Fibroblast of the conjunctiva (primary cell): ENCODE results near the gene BTBD9.

Source experiments
- DNase-seq: peaks from one replicate; pipeline ENCODE4 v3.0.0-alpha.2; 2010; ENCODE audit warnings: low read depth

The BTBD9 gene

DNA sequence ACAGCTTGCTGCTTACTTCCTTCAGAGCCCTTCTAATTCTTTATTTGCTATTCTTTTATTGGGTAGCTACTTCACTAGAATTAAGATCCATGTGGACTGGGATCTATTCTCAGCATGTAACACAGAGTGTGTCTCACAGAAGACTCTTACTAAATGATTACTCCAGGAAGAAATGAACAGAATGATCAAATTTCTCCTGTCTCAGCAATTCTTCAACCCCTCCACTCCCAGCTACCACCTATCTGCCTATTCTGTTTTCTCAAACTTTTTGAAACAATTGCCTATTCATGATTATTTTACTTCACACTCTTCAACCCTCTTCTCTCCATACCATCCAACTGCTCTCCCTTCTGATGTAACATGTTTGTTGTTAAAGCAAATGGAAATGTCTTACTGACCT lies 132.6 kb downstream of the BTBD9 start:
- DNase-seq, result no peak

DNA sequence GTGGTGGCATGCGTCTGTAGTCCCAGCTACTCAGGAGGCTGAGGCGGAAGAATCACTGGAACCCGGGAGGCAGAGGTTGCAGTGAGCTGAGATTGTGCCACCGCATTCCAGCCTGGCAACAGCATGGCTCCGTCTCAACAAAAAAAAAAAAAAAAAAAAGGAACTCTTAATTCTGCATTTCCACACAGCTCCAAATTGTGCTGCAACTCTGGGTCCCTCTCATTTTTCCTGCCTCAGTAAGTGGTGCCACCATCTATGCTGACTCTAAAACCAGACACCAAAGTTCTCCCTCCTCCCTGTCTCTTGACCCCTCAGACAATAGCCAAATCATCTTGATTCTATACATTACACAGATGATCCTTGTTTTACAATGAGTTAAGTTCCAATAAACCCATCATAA lies 133.9 kb downstream of the BTBD9 start:
- no peak for DNase-seq

DNA sequence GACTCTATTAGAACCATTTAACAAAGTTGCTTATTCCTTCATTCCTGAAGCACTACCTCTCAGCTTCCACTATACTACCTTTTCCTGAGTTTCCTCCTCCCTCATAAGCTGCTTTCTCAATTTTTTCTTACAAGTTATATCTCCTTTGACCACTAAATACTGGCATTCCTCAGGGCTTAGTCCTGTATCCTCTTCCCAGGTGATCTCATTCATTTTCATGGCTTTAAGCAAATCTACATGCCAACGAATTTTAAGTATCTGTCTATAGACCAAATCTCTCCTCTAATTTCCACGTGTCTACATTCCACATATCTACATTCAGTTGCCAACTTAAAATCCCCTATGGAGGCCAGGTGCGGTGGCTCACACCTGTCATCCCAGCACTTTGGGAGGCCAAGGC lies 134.7 kb downstream of the BTBD9 start:
- DNase-seq, result no peak

DNA sequence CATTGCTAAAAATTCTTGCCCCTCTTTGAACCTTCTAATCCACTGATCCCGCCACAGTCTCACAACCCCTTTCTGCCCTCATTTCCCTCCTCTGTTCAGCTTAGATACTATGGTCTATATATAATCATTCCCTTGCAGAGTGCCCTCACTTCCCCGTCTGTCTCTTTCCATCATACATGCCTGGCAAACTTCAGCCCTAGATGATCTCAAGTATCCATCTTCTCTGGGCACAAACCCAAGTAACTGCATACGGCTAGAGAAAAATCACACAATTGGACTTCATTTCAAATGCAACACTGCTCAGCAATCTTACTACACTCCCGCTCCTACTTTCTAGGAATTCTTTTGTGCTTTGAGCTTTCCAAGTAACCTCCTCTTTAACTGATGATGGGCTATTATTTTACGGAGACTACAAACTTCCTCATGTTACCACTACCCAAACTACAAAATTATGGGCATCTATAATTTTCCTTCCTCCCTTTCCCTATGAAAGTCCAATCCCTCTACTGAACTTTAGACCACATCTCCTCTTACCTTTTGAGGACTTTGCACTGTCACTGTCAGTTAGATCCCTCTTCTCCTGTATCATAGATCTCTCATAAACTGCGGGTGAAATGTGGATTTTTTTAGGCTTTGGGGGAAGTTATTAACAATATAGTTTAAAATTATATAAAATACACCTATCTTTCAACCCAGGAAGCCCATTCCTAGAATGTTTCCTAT lies 135.6 kb downstream of the BTBD9 start:
- no peak for DNase-seq

DNA sequence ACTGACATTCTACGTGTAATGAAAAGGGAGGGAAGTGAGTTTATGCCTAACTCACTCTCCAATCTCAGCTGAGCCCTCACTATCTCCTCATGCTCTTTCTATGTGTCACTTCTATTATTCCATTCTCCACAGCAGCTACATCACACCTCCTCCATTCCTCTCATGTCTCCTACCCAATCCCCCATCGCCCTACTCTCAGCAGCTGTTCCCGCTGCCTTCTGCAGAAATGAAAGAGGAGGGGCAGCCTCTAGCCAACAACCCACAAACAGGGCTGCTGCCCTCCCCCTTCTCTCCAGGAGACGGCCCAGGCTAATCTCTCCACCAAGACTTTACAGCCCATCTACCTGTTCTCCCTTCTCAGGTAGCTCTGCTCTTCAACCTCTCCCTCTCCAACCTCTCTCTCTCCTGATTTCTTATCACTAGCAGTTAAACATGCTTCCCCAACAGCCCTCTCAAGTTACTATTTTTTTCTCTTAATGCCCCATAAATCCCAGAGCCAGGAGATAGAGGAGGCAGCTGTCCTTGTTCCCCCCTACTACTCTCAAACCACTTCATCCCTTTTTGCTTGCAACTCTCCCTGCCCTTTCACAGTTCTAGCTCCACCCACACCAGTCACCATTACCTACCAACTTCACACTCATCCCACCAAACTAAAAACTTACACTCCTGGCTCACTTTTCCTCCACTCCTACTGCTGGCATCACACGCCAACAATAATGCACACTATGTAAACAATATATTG lies 136.5 kb downstream of the BTBD9 start:
- DNase-seq, result no peak

DNA sequence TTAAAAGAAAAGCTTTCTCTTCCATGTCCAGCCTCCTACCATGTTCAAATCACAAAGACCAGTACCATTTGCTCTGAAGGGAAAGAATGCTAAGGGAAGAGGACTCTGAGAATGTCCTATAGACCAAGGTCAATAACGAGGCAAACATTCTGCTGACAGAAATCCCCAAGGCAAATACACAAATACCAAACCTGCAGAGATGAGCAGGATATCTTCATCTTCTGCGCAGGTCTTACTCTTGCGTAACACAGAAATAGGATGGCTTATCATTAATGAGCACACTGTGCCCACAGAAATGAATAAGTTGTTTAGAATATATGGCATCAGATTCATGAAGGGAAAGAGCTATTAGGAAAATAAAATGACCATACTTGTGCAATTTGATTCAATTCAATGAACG lies 137.3 kb downstream of the BTBD9 start:
- no peak for DNase-seq

DNA sequence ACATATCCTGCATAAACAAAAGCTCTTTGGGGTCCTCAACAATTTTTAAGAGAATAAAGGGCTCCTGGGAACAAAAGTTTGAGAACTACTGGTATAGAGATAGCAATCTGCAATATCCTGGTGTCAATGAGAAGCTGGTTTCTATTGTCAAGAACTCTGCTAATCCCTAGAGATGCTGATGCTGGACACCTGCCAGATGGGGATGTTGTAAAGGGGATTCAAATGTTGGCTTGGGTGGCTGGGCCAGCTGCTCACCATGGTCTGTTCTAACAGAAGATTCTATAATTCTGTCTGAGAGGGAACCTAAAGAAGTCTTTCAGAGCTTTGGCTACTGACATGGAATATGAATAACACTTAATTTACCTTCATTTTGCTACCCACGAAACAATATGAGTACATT lies 137.8 kb downstream of the BTBD9 start:
- DNase-seq, result no peak

DNA sequence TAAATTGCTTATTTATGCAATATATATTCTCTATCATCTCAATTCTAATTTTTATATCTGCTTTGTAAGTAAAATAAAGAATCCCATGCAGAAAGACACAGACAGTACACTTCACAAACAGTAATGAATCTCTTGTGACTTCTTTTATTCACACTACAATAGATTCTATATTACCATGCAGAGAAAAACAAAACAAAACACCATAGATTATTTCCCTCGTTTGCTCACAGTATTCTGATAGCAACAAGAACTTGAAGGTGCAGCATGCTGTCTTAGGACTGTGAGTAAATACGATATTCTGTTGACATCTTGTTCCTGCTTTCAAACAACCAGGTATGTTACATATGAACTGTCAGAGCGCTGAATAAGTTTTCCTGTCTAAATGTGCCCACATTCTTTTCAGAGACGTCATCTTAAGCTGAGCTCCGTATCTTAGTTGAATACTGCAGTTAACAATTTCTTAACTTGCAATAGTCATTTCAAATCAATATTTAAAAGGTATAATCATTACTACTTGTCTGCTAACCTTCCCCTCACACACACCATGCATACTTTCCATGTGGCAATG lies 140.1 kb downstream of the BTBD9 start:
- no peak for DNase-seq

DNA sequence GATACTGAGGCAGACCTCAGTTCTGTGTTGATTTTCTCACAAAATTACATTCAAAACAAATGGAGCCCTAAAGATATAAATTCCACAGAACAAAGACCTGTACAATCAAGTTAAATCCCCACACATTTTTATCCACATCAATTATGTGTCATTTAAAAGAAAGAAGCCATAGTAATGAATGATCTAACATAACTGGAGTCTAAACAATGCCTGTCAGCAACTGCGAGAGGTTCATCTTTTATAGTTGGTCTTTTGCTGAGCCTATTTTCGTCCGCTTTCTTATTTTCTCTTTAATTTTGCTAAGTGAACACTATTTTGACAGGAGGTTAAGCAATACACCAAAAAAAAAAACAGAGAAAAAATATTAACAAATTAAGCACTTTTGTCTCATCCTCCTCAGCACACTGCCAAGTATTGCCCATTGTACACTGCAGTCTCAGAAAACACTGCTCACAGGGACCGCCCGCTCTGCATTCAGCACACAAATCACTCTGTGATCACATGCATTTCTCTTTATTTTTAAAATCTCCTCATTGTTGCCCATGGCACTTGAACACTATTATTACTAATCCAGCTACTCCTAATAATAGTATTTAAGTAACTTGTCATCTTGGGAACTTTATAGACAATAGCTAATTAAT lies 140.8 kb downstream of the BTBD9 start:
- DNase-seq, result no peak

DNA sequence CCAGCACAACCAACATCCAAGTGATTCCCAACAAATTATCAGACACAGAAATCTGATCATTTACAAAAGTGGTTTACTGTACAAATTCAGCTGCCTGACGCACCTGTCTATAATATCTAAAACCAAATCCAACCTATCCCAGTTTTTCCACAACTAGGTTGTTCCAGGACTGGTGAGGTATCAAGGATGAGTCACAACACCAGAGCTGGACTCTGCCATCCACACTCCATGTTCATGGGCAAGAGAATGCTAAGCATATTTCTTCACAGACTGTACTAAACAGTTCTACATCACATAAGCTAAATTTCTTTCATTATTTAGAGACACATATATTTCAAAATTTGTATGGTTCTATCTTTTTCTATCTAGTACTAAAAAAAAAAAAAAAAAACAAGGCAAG lies 141.6 kb downstream of the BTBD9 start:
- DNase-seq, result no peak

DNA sequence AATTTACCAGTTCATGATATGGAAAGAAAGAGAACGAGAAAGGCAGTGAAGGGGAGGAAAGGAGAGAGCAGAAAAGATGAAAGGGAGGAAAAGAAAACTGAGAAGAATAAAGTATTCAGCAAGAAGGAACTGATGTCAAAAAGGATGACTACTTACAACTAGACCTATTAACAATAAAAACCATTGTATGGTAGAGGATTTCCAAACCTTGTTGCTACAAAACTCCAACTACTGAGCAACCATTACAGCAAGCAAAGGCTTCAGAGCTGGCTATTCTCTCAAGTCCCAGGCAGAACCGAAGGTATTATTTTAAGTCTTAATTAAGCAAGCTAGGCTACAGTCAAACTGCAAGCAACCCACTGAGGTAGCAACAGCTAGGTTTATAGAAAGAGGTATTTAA lies 142.2 kb downstream of the BTBD9 start:
- DNase-seq, result no peak

DNA sequence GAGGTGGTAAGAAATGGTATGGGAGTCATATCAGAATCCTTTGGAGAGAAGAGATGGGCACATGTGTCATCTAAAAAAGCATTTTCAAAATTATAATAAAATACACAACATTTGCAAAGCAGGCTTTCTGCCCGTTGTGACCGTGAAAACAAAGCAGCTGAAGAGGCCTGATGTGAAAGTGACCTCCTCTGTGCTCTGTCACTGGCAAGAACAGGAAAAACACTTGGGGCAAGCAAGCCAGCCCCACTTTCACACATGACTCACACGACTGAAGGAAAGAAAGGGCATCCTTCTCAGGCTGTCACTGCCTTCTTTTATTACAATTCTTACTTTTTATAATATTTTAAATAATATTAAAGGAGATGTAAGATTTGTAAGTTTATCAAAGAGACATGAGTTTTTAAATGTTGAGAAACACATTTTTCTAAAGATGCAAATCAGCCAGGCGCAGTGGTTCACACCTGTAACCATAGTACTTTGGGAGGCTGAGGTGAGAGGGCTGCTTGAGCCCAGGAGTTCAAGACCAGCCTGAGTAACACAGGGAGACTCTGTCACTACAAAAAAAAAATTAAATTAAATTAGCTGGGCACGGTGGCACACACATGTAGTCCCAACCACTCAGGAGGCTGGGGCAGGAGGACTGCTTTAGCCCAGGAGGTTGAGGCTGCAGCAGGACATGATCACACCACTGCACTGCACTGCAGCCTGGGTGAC lies 143.7 kb downstream of the BTBD9 start:
- no peak for DNase-seq

DNA sequence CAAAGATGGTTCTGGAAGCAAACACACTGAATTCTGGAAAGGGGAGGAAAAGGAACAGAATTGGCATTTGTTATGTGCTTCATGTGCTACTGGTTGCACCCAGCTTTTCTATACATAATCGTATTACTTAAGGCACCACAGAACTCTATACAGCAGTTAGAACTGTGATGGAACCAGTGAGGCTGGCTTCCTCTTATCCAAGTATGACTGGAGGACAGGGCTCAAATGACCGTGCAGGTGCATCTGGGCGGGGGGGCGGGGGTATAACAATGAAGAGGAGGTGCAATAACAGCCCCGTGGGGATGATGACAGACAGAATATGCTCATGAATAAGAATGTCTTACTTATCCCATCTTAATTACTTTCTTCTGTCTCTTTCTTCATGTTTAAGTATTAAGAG lies 144.2 kb downstream of the BTBD9 start:
- DNase-seq, result no peak

DNA sequence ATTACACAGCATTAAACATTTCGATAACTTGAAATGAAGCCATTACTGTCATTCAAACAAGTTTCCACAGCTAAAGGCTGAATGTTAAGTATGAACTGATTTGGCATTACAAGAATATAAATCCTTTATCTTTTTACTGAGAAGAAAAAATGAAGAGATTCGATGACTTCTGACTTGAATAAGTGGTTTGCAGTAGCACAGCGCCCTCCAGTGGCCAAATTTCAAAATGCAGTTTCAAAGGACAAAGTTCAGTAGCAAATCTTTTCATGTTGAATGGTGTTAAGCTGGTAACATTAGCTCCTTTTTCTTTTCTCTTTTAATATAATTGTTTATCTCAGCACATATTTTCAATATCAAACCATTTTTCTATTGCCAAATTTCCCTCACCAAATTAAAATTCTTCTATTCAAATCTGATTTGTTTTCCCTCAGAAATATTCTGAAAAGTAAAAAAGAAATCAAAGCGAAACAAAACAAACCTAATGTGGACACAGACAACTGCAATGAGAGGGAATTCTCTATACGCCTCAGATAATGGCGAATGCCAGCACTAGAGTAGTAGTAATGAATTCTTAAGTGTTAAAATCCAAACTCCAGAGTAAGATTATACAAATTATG lies 145.7 kb downstream of the BTBD9 start:
- peak; percentile 69 for DNase-seq

DNA sequence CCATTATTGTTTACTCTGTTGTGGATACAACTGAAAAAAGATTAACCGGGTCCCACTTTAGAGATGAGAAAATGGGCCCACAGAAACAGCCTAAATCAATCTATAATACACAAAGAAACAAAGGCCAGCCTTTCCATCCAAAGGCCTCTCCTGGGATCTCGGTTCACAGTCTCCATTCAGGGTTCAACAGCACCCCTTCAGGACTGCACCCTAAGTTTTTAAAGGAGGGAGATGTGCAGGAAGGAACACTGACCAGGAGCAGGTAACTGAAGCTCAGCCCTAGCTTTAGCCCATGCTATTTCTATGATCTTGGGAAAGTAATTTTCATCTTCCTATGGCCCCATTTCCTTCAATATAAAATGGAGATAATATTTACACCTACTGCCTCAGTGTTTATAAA lies 147.7 kb downstream of the BTBD9 start:
- DNase-seq, result no peak

DNA sequence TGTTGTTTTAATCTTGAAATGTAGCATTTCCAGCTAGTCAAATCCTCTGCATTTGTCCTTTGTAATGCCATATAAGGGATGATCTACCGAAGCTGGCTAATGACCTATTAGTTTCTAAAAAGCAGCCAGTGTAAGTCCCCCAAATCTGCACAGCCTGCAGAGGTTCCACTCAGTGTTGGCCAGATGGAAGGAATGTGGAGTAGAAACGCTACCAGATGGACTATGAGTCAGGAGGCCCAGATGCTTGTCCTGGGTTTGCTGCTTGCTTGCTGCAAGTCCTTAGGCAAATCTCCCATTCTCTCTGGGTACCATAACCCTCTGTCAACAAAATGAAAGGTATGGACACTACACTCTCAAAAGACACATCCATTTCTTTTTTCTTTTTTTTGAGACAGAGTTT lies 149.8 kb downstream of the BTBD9 start:
- DNase-seq, result peak; percentile 32

DNA sequence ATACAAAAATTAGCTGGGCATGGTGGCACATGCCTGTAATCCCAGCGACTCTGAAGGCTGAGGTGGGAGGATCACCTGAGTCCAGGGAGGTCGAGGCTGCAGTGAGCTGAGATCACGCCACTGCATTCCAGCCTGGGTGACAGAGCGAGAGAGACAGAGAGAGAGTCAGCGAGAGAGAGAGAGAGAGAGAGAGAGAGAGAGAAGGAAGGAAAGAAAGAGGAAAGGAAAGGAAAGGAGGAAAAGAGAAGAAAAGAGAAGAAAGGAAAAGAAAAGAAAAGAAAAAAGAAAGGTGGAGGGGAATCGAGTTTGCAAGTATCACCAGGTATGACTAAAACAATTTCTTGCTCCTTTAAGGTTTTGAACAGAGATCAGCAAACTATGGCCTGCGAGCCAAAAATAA lies 152.3 kb downstream of the BTBD9 start:
- DNase-seq, result no peak

DNA sequence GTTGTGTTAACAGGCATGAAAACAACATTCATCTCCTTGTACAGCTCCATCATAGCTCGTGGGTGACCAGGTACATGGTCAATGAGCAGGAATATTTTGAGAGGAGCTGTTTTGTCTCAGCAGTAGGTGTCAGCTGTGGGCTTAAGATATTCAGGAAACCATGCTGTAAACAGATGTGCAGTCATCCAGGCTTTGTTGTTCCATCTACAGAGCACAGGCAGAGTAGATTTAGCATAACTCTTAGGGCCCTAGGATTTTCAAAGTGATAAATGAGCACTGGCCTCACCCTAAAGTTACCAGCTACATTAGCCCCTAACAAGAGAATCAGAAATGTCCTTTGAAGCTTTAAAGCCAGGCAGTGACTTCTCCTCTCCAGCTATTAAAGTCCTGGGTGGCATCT lies 154.2 kb downstream of the BTBD9 start:
- DNase-seq, result no peak

DNA sequence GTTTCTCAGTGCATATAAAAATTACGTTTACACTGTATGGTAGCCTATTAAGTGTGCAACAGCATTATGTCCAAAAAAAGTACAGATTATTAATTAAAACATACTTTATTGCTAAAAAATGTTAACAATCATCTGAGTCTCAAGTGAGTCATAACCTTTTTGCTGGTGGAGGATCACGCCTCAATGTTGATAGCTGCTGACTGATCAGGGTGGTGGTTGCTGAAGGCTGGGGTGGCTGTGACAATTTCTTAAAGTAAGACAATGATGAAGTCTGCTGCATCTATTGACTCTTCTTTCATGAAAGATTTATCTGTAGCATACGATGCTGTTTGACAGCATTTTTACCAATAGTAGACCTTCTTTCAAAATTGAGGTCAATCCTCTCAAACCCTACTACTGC lies 155.1 kb downstream of the BTBD9 start:
- DNase-seq, result no peak

DNA sequence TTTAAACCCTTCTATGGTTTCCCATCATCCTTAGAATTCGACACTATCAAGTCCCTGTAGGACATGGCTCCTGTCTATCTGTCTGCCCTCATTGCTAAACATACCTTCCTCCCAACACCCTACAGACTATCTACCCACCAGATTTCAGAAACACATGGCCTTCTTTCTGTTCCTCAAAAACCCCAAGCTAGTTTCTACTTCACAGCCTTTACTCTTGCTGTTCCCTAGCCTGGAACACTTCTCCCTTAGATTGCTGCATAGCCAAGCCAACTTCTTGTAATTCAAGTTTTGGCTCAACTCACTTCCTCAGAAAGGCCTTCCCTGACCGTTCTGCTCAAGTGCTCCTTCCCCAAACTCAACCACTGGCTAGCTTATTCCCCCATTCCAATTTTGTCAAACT lies 156.2 kb downstream of the BTBD9 start:
- DNase-seq, result no peak

DNA sequence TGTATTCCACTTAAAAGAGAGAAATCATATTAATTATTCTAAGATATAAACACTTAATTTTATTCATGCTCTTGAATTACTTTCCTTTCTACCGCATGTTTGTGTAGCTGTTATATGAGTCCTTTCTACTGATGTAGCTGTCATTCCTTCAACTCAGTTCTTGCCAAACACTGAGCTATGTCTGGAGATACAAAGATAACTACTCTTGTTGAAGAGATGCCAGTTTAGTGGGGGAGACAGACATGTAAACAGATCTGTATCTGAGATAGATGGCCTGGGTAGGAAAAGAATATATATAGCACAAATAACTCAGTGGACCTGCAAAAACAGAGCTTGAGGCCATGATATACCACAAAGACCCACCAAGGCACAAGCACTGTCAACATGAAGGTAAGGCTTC lies 157.3 kb downstream of the BTBD9 start:
- DNase-seq, result no peak

DNA sequence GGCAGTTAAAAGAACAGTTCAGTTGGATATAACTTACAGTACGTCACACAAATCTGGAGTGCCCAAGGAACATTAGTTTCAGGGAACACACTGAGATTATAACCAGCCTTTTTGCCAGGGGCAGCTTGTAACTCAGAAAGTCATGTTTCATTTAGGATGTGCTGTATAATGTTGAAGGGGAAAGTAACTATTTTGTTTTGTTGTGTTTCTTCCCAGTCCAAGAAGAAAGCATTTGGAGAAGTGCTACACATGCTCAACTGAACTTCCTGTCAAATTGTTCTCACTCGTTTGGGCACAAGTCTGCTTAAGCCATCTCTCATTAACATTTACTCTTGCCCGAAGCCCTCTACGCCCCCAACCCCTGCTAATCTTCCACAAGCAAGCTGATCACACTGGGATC lies 157.9 kb downstream of the BTBD9 start:
- DNase-seq, result no peak
